HEK293 (cell line): ENCODE data around the gene PRKCE.

Experiments used
- CTCF ChIA-PET: fragments of 350-600 bp; formaldehyde crosslinking; extraction: SDS; loops from one replicate; lab custom pipeline; 2021; ENCODE audit warnings: antibody characterized with exemption; lab: Yijun Ruan, JAX
- POLR2A ChIA-PET: fragments of 300-600 bp; formaldehyde crosslinking; extraction: SDS; loops from one replicate; lab custom pipeline; 2020; ENCODE audit warnings: antibody characterized with exemption, inconsistent platforms; lab: Yijun Ruan, JAX
- H3K27ac ChIP-seq: fragments of 200-500 bp; sonication (Bioruptor generic); 2 replicates; pipeline ENCODE4 v1.5.1; 2014; ENCODE audit warnings: low read depth, low read length, control low read depth, inconsistent platforms; ENCODE audit errors: extremely low read depth
- H3K36me3 ChIP-seq, 2 experiments: fragments of 200-500 bp in 1 of 2; sonication (Bioruptor generic) in 1 of 2; 1 replicate in 1 of 2; 2 replicates in 1 of 2; pipeline ENCODE4 v1.5.1; 2014 to 2017; ENCODE audit warnings: inconsistent platforms in 2 of 2, low read length in 2 of 2; ENCODE audit not compliant: control insufficient read depth in 2 of 2, insufficient read depth in 1 of 2
- H3K4me1 ChIP-seq: fragments of 200-500 bp; sonication (Bioruptor generic); 2 replicates; pipeline ENCODE4 v1.5.1; 2014; ENCODE audit warnings: mild to moderate bottlenecking, low read length, inconsistent platforms; ENCODE audit not compliant: control insufficient read depth, insufficient read depth
- H3K4me3 ChIP-seq: 2 replicates; pipeline ENCODE4 v1.5.1; 2011; ENCODE audit warnings: low read depth, mild to moderate bottlenecking, control low read depth, low read length, moderate library complexity
- H3K9me3 ChIP-seq: fragments of 200-500 bp; sonication (Bioruptor generic); 2 replicates; pipeline ENCODE4 v1.5.1; 2014; ENCODE audit warnings: low read depth, low read length, inconsistent platforms; ENCODE audit not compliant: control insufficient read depth, insufficient read depth
- ATF2 ChIP-seq: fragments of 450-650 bp; formaldehyde crosslinking; IDR thresholded peaks from 2 replicates; pipeline ENCODE4 v1.5.1; 2016; ENCODE audit warnings: missing biosample characterization, missing genetic modification characterization, low read depth
- GLI2 ChIP-seq: fragments of 450-650 bp; formaldehyde crosslinking; IDR thresholded peaks from 2 replicates; pipeline ENCODE4; 2017; ENCODE audit warnings: missing biosample characterization, missing genetic modification characterization, low read depth, borderline replicate concordance
- GLI4 ChIP-seq: fragments of 450-650 bp; formaldehyde crosslinking; IDR thresholded peaks from 2 replicates; pipeline ENCODE4 v1.5.1; 2016; ENCODE audit warnings: missing biosample characterization, missing genetic modification characterization
- KLF1 ChIP-seq: fragments of 450-650 bp; formaldehyde crosslinking; IDR thresholded peaks from 2 replicates; pipeline ENCODE4 v1.5.1; 2016; ENCODE audit warnings: missing biosample characterization, missing genetic modification characterization
- KLF8 ChIP-seq: fragments of 450-650 bp; formaldehyde crosslinking; IDR thresholded peaks from 2 replicates; pipeline ENCODE4 v1.5.1; 2016; ENCODE audit warnings: missing biosample characterization, missing genetic modification characterization
- REPIN1 ChIP-seq: fragments of 450-650 bp; formaldehyde crosslinking; IDR thresholded peaks from 2 replicates; pipeline ENCODE4 v1.5.1; 2017; ENCODE audit warnings: missing biosample characterization, missing genetic modification characterization, low read depth
- ZBTB20 ChIP-seq: fragments of 450-650 bp; formaldehyde crosslinking; IDR thresholded peaks from 2 replicates; pipeline ENCODE4 v1.5.1; 2016; ENCODE audit warnings: missing biosample characterization, missing genetic modification characterization
- ZNF311 ChIP-seq: fragments of 450-650 bp; formaldehyde crosslinking; IDR thresholded peaks from 2 replicates; pipeline ENCODE4 v1.5.1; 2017; ENCODE audit warnings: missing biosample characterization, missing genetic modification characterization, borderline replicate concordance
- ZNF521 ChIP-seq: fragments of 450-650 bp; formaldehyde crosslinking; IDR thresholded peaks from 2 replicates; pipeline ENCODE4 v1.5.1; 2017; ENCODE audit warnings: missing biosample characterization, mild to moderate bottlenecking, missing genetic modification characterization
- ZNF626 ChIP-seq: fragments of 450-650 bp; sonication (Bioruptor Pico); formaldehyde crosslinking; IDR thresholded peaks from 2 replicates; pipeline ENCODE4 v1.5.1; 2018; ENCODE audit warnings: missing biosample characterization, missing genetic modification characterization, inconsistent platforms
- ZNF660 ChIP-seq: fragments of 450-650 bp; IDR thresholded peaks from 2 replicates; pipeline ENCODE4 v1.5.1; 2018; ENCODE audit warnings: missing biosample characterization, mild to moderate bottlenecking, missing genetic modification characterization
- ZNF785 ChIP-seq: fragments of 450-650 bp; formaldehyde crosslinking; IDR thresholded peaks from 2 replicates; pipeline ENCODE4 v1.5.1; 2016; ENCODE audit warnings: missing biosample characterization, missing genetic modification characterization
- ZNF837 ChIP-seq: fragments of 450-650 bp; formaldehyde crosslinking; IDR thresholded peaks from 2 replicates; pipeline ENCODE4 v1.5.1; 2016; ENCODE audit warnings: missing biosample characterization, missing genetic modification characterization
- ZSCAN18 ChIP-seq: fragments of 450-650 bp; formaldehyde crosslinking; IDR thresholded peaks from 2 replicates; pipeline ENCODE4 v1.5.1; 2016; ENCODE audit warnings: missing biosample characterization, missing genetic modification characterization
- TF ChIP-seq, protein P1 (sequence below): IDR thresholded peaks from 2 replicates; pipeline ENCODE4 v1.6.1; 2011; ENCODE audit warnings: mild to moderate bottlenecking, low read depth, low read length, borderline replicate concordance
- TF ChIP-seq, protein P2 (sequence below): fragments of 450-650 bp; IDR thresholded peaks from 2 replicates; pipeline ENCODE4 v1.5.1; 2018; ENCODE audit warnings: missing biosample characterization, mild to moderate bottlenecking, missing genetic modification characterization
- TF ChIP-seq, protein P3 (sequence below): fragments of 450-650 bp; formaldehyde crosslinking; conservative IDR thresholded peaks from 2 replicates; pipeline ENCODE4 v1.5.1; 2016; ENCODE audit warnings: low read depth, missing biosample characterization, missing genetic modification characterization

The PRKCE gene

GRCh38 chr2:45851111-45851510 is 199.6 kb downstream of the PRKCE start:
- H3K9me3 ChIP-seq, result no peaks in the 10 kb centered on the region
- H3K36me3 ChIP-seq, result no peaks in the 10 kb centered on the region
- ChIA-PET CTCF (no interaction called here), POLR2A (no interaction called here)
- TF ChIP-seq ZNF626, result no peak
- TF ChIP-seq ZNF660 (tag by site-specific recombination), result no peak
- TF ChIP-seq GLI2 (tag by site-specific recombination), result no peak
- TF ChIP-seq KLF1 (tag by site-specific recombination), result no peak
- TF ChIP-seq, protein P1, sequence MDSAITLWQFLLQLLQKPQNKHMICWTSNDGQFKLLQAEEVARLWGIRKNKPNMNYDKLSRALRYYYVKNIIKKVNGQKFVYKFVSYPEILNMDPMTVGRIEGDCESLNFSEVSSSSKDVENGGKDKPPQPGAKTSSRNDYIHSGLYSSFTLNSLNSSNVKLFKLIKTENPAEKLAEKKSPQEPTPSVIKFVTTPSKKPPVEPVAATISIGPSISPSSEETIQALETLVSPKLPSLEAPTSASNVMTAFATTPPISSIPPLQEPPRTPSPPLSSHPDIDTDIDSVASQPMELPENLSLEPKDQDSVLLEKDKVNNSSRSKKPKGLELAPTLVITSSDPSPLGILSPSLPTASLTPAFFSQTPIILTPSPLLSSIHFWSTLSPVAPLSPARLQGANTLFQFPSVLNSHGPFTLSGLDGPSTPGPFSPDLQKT, result no peak
- TF ChIP-seq ZSCAN18, result no peak
- no peak for TF ChIP-seq ZNF311
- TF ChIP-seq ATF2, result no peak
- TF ChIP-seq, protein P2, sequence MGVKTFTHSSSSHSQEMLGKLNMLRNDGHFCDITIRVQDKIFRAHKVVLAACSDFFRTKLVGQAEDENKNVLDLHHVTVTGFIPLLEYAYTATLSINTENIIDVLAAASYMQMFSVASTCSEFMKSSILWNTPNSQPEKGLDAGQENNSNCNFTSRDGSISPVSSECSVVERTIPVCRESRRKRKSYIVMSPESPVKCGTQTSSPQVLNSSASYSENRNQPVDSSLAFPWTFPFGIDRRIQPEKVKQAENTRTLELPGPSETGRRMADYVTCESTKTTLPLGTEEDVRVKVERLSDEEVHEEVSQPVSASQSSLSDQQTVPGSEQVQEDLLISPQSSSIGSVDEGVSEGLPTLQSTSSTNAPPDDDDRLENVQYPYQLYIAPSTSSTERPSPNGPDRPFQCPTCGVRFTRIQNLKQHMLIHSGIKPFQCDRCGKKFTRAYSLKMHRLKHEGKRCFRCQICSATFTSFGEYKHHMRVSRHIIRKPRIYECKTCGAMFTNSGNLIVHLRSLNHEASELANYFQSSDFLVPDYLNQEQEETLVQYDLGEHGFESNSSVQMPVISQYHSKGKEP (tag by site-specific recombination), result no peak
- no peak for TF ChIP-seq ZBTB20 (tag by site-specific recombination)
- TF ChIP-seq ZNF837 (tag by site-specific recombination), result no peak
- no peak for TF ChIP-seq REPIN1 (tag by site-specific recombination)
- TF ChIP-seq GLI4 (tag by site-specific recombination), result no peak
- TF ChIP-seq, protein P3, sequence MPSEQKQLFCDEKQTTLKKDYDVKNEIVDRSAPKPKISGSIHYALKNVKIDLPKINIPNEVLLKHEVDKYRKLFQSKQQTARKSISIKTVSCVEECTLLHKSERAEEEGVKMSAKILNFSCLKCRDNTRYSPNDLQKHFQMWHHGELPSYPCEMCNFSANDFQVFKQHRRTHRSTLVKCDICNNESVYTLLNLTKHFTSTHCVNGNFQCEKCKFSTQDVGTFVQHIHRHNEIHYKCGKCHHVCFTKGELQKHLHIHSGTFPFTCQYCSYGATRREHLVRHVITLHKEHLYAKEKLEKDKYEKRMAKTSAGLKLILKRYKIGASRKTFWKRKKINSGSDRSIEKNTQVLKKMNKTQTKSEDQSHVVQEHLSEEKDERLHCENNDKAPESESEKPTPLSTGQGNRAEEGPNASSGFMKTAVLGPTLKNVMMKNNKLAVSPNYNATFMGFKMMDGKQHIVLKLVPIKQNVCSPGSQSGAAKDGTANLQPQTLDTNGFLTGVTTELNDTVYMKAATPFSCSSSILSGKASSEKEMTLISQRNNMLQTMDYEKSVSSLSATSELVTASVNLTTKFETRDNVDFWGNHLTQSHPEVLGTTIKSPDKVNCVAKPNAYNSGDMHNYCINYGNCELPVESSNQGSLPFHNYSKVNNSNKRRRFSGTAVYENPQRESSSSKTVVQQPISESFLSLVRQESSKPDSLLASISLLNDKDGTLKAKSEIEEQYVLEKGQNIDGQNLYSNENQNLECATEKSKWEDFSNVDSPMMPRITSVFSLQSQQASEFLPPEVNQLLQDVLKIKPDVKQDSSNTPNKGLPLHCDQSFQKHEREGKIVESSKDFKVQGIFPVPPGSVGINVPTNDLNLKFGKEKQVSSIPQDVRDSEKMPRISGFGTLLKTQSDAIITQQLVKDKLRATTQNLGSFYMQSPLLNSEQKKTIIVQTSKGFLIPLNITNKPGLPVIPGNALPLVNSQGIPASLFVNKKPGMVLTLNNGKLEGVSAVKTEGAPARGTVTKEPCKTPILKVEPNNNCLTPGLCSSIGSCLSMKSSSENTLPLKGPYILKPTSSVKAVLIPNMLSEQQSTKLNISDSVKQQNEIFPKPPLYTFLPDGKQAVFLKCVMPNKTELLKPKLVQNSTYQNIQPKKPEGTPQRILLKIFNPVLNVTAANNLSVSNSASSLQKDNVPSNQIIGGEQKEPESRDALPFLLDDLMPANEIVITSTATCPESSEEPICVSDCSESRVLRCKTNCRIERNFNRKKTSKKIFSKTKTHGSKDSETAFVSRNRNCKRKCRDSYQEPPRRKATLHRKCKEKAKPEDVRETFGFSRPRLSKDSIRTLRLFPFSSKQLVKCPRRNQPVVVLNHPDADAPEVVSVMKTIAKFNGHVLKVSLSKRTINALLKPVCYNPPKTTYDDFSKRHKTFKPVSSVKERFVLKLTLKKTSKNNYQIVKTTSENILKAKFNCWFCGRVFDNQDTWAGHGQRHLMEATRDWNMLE, result no peak
- TF ChIP-seq KLF8 (tag by site-specific recombination), result no peak
- no peak for TF ChIP-seq ZNF521 (tag by site-specific recombination)
- no peak for TF ChIP-seq ZNF785 (tag by site-specific recombination)
- no peak overlapping the region for H3K4me3 ChIP-seq
- no peaks in the 10 kb centered on the region; the same call in 1 of the 2 replicates for H3K4me1 ChIP-seq
- no peak overlapping the region for H3K27ac ChIP-seq
